Left renal cortex interstitium (tissue), 4 donors: Measurements from ENCODE around the gene NTF4. TPM values are rescaled to one million over a fixed set of nuclear protein-coding genes. Genes with fewer than 3 reads are reported as not detected.

Experiments
- DNase-seq, 4 donors: peaks; one replicate each; pipeline ENCODE4 v3.0.0-alpha.2; 2013; ENCODE audit warnings: low read depth in 4 of 4, low spot score in 2 of 4, missing footprints in 1 of 4
- polyA plus RNA-seq, 4 donors: library from polyadenylated mRNA; unstranded; fragments of 120-200 nt; gene quantifications; one replicate each; pipeline ENCODE4 v1.2.1, GENCODE V29; 2013; ENCODE audit not compliant: insufficient read length in 4 of 4

Gene NTF4, protein sequence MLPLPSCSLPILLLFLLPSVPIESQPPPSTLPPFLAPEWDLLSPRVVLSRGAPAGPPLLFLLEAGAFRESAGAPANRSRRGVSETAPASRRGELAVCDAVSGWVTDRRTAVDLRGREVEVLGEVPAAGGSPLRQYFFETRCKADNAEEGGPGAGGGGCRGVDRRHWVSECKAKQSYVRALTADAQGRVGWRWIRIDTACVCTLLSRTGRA
- polyA plus RNA-seq, result 1 to 10 TPM; 3.9 to 4.5 (median 4.5) TPM

GRCh38 chr19:49064768-49065611, at the start of gene NTF4:
Gene NTF4 (minus strand): TSS chr19:49064818. CDS start chr19:49061997, 2,821 bp downstream.
- DNase-seq, result no peak

GRCh38 chr19:49113762-49114629, 49.4 kb upstream of the NTF4 start, which contains the start of gene LIN7B:
Gene LIN7B (plus strand): TSS chr19:49114370. CDS start chr19:49114405, 35 bp downstream.
- peak in 1 of 4 donors; percentile 63 for DNase-seq

DNA sequence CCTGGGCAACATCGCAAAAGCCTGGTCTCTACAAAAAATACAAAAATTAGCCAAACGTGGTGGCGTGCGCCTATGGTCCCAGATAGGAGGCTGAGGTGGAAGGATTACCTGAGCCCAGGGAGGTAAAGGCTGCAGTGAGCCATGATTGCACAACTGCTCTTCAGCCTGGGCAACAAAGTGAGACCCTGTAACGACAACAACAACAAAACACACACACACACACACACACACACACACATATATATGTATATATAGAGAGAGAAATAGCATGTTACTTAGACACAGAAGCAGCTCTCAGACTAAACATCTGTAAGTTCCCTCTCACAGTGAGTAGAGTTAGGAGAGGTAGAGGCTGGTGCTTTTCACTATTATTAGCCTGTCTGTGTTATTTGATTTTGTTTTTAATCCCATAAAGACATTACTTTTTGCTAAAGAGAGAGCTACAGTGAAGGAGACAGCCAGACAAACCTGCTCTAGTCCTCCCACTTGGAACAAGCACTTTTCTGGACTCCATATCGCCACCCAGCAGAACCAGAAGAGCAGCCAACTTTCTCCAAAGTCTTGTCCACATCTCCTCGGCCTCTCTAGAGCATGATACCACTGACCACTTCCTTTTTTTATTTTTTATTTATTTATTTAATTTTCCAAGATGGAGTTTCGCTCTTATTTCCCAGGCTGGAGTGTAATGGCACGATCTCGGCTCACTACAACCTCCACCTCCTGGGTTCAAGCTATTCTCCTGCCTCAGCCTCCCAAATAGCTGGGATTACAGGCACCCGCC, 46.8 kb upstream of the NTF4 start:
- no peak for DNase-seq

DNA sequence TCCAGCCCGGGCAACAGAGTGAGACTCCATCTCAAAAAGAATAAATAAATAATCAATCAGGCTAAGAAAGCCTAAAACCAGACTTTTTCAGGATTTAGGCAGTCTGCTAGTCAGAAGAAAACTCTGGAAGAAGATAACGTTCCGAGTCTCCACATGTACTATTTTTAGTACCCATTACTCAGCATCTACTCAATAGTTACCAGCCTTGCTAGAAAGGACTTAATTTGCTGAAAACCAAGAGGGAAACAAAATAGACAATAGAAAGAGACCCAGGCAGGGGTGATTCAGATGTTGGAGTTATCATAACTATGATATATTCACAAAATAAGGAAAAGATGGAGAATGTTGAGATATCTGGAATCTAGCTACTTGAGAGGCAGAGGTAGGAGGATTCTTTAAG, 45.9 kb upstream of the NTF4 start:
- DNase-seq, result no peak

DNA sequence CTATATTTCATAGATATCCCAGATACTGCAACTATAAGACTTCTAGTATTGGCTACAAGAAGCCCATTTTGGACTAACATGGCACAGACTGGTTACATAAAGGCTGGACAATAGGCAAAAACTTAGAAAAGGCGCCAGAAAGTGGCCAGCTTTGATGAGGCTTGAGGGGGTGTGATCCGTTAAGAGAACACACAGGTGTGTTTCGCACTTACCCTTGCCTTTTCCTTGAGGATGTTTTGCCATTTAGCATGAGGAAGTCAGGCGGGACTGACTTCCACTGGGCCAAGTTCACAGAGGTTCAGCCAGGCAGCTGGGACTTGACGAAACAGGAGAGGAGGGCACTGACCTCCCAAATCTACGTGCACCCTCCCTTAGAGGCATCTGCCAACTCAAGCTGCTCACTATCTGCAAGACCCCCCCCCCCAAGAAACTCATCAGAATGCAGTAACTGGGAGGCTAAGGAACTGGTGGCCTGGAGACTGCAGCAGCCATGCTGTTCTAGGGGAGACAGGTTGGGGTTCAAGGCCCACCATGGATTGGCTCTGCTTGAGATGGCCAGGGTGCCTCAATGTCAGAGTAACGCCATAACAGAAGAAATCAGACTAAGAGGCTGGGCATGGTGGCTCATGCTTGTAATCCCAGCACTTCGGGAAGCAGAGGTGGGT, 45.1 kb upstream of the NTF4 start:
- no peak for DNase-seq

- no peak for DNase-seq
These were observed 44.4 kb upstream of the NTF4 start for GRCh38 chr19:49109051-49109450.

GRCh38 chr19:49107625-49108459, 43.2 kb upstream of the NTF4 start:
- DNase-seq, result no peak

DNA sequence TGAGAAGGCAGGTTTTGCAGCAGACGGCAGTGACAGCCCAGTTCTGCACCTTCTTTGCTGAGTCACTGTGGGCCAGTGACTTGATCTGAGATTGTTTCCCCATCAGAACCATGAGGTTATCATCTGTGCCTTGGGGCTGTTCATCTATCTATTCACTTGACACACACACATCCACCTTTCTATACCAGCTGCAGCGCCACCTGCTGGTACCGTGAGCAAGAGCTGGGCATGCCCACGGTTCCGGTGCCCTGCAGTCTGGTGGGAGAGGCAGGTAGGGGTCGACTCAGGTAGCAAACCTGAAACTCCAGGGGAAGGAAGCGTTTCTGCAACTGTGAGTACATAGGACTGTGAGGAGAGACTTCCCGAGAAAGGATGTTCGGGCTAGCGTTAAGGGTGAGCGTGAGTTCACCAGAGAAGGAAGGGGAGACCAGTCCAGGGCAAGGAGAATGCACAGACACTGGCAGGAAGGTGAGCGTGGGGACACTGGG, 42.1 kb upstream of the NTF4 start:
- DNase-seq, result no peak

GRCh38 chr19:49104229-49104864, 39.7 kb upstream of the NTF4 start:
- peak in 2 of 4 donors; percentile 38 for DNase-seq

DNA sequence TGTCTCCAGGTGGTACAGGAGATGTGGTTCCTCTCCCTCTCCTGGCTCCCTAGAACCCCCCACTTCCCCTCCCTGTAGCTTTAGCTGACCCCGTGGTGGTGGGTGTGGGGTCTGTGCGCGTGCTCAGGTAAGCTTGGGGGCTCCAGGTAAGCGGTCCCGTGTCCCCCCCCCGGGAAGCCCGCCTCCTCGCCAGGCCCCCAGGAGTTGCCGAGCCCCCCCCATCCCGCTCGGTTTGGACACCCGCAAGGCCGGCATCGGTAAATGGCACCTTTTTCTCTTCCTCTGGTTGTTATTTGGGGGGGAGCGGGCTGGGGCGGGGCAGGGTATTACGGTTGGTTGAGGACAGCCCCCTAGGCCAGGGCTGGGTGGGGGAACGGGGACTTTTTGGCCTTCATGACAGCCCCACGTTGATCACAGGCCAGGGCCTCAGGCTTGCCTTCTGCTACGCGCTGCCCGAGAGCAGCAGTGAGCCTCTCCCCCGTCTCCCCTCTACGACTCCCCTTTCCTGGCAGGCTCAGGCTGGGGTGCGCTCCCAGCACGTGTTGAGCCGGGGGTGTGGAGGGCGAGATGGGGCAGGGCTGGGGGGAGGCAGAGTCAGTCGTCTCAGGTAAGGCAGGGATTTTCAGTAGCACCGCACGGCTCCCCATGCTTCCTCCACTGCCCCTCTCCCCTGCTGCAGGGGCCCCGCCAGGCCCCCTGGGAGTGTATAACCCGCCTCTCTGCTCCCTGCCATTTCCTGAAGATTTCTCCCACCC, 38.9 kb upstream of the NTF4 start:
- DNase-seq, result no peak

DNA sequence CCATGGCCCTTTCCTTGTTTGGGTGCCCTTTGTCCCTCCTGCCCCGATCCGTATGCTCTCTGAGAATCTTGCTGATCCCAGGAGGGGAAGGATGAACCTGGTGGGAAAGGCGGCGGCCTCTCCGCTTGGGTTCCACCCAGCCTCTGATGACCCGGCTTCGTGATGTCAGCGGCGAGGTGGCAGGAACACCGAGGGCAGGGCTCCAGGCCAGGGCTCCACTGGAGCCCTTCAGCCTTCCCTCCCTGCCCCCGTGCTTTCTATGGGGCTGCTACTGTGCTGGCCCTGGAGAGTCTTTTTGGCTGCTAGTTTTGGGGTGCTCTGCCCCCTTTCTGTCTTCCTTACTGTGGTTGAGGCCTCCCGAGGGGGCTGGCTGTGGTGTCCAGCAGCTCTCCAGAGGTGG, 37.7 kb upstream of the NTF4 start:
- no peak for DNase-seq

- no peak for DNase-seq
These were observed 36.5 kb upstream of the NTF4 start for GRCh38 chr19:49101160-49101559.

- no peak for DNase-seq
These were observed 34.2 kb upstream of the NTF4 start for GRCh38 chr19:49098795-49099194.

- DNase-seq, result peak in 2 of 4 donors; percentile 48 to 61
These were observed 33.1 kb upstream of the NTF4 start for GRCh38 chr19:49097453-49098288.

DNA sequence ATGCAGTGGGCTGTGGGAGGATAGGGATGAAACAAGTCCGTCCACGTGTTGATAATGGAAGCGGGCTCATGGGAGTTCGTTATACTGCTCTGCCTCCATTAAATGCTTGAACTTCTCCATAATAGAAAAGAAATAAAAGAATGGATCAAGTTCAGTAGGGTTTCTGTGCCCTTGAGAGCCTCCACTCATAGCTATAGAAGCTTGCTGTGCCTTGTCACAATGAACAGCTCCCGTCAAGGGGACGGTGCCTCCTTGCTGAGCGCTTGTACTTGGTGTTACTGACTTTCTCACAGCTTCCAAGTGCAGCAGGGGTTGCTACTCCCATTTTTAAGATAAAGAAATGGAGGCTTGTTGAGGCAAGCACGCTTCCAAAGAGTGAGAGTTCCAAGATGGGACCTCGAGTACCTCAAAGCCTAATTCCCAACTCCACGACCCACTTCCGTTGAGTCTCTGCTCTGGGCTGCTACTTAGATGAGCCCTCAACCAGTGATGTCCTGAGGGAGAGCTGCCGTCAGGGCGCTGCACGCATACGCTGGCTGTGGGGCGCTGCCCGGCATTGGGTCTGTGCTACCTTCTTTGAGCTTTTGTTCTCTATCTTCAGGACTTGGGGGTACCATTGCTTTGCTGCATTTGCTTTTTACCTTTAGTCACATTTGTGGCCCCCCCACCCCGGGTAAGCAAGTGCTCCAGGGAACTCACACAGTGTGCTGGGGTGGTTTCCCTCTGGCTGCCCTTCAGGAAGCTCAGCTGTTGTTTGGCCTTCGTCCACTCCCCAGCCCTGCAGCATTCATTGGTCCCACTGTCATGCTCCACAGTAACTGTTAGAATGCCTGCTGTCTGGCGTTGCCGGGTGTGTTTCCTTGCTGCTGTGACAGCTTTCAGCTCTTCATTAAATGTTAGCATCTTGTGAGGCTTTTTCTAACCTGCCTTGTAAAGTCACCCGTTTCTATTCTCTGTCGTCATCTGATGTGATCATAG, 30.2 kb upstream of the NTF4 start:
- DNase-seq, result no peak
